Measurements from ENCODE around the gene OCLN.
"Not testable (repeated sequence)": the region's sequence is repeated elsewhere in the genome, so short reads cannot be mapped to it uniquely, and the experiment has no call there.

DNA sequence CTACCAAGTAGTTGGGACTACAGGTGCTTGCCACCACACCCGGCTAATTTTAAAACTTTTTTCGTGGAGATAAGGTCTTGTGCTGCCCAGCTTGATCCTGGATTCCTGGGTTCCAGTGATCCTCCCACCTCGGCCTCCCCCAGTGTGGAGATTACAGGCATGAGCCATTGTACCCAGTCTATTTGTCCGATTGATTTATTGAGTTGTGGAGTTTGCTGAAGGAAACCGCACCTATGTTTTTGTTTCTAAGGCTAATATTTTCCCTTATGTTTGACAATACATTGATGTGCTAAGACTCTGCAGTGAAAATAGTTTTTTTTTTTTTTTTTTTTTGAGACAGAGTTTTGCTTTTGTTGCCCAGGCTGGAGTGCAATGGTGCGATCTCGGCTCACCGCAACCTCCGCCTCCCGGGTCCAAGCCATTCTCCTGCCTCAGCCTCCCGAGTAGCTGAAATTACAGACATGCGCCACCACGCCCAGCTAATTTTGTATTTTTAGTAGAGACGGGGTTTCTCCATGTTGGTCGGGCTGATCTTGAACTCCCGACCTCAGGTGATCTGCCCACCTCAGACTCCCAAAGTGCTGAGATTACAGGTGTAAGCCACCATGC lies 20.0 kb upstream of the OCLN start:
- TF ChIP-seq, protein P1, sequence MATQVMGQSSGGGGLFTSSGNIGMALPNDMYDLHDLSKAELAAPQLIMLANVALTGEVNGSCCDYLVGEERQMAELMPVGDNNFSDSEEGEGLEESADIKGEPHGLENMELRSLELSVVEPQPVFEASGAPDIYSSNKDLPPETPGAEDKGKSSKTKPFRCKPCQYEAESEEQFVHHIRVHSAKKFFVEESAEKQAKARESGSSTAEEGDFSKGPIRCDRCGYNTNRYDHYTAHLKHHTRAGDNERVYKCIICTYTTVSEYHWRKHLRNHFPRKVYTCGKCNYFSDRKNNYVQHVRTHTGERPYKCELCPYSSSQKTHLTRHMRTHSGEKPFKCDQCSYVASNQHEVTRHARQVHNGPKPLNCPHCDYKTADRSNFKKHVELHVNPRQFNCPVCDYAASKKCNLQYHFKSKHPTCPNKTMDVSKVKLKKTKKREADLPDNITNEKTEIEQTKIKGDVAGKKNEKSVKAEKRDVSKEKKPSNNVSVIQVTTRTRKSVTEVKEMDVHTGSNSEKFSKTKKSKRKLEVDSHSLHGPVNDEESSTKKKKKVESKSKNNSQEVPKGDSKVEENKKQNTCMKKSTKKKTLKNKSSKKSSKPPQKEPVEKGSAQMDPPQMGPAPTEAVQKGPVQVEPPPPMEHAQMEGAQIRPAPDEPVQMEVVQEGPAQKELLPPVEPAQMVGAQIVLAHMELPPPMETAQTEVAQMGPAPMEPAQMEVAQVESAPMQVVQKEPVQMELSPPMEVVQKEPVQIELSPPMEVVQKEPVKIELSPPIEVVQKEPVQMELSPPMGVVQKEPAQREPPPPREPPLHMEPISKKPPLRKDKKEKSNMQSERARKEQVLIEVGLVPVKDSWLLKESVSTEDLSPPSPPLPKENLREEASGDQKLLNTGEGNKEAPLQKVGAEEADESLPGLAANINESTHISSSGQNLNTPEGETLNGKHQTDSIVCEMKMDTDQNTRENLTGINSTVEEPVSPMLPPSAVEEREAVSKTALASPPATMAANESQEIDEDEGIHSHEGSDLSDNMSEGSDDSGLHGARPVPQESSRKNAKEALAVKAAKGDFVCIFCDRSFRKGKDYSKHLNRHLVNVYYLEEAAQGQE (IDR thresholded peaks at IDR 0.05) = not testable (repeated sequence)
- TF ChIP-seq, protein P2, sequence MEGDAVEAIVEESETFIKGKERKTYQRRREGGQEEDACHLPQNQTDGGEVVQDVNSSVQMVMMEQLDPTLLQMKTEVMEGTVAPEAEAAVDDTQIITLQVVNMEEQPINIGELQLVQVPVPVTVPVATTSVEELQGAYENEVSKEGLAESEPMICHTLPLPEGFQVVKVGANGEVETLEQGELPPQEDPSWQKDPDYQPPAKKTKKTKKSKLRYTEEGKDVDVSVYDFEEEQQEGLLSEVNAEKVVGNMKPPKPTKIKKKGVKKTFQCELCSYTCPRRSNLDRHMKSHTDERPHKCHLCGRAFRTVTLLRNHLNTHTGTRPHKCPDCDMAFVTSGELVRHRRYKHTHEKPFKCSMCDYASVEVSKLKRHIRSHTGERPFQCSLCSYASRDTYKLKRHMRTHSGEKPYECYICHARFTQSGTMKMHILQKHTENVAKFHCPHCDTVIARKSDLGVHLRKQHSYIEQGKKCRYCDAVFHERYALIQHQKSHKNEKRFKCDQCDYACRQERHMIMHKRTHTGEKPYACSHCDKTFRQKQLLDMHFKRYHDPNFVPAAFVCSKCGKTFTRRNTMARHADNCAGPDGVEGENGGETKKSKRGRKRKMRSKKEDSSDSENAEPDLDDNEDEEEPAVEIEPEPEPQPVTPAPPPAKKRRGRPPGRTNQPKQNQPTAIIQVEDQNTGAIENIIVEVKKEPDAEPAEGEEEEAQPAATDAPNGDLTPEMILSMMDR (IDR thresholded peaks at IDR 0.05; ENCODE audit: low read depth, low read length, missing input control) = not testable (repeated sequence)
- TF ChIP-seq GABPA (IDR thresholded peaks at IDR 0.05 in 1 of 2, conservative IDR thresholded peaks at IDR 0.05 in 1 of 2) = not testable (repeated sequence)
